ENCODE results near the gene KIAA1328. TPM values are rescaled to one million over a fixed set of nuclear protein-coding genes. Genes with fewer than 3 reads are reported as not detected.

Gene KIAA1328
- total and polyA plus RNA-seq, 4 donors: 2.8 to 48.1 (median 7.0) TPM

DNA sequence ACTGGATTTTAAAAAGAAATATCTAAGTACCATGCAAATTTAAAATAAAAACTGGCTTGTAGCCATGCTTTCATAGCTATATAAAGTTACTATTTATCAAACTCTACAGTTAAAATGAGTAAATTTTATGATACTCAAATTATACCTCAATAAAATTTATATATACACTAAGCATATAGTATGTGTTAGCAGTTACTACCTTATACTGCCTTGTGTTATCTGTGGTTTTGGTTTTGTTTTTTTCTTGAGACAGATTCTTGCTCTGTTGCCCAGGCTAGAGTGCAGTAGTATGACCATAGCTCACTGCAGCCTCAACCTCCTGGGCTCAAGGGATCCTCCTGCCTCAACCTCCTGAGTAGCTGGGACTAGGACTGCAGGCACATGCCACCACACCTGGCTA lies 342.1 kb downstream of the KIAA1328 start:
- H3K36me3 ChIP-seq (ENCODE audit: control insufficient read depth in 4 of 4, insufficient read depth in 4 of 4, low read length in 4 of 4): peaks cover 0 to 2% (median 0%) of the 10 kb centered on the region in 4 donors
- TF ChIP-seq, protein P1, sequence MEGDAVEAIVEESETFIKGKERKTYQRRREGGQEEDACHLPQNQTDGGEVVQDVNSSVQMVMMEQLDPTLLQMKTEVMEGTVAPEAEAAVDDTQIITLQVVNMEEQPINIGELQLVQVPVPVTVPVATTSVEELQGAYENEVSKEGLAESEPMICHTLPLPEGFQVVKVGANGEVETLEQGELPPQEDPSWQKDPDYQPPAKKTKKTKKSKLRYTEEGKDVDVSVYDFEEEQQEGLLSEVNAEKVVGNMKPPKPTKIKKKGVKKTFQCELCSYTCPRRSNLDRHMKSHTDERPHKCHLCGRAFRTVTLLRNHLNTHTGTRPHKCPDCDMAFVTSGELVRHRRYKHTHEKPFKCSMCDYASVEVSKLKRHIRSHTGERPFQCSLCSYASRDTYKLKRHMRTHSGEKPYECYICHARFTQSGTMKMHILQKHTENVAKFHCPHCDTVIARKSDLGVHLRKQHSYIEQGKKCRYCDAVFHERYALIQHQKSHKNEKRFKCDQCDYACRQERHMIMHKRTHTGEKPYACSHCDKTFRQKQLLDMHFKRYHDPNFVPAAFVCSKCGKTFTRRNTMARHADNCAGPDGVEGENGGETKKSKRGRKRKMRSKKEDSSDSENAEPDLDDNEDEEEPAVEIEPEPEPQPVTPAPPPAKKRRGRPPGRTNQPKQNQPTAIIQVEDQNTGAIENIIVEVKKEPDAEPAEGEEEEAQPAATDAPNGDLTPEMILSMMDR (IDR thresholded peaks at IDR 0.05; ENCODE audit: control extremely low read depth, extremely low read depth): no peak
- no peak overlapping the region for H3K9ac ChIP-seq (ENCODE audit: insufficient read depth in 1 of 2, low read length in 2 of 2)
- DNase-seq (no peak), ATAC-seq (ENCODE audit: insufficient read depth, low FRiP score) (no peak)
- no peaks in the 10 kb centered on the region for H3K27me3 ChIP-seq (ENCODE audit: control insufficient read depth in 3 of 3, insufficient read depth in 3 of 3, low read length in 2 of 3)
- no peaks in the 10 kb centered on the region for H3K4me1 ChIP-seq (ENCODE audit: control insufficient read depth in 5 of 5, insufficient read depth in 5 of 5, low read length in 5 of 5)
- H3K27ac ChIP-seq (ENCODE audit: low read depth in 1 of 2, low read length in 1 of 2): no peak overlapping the region
- H3K9me3 ChIP-seq (ENCODE audit: control insufficient read depth in 4 of 4, insufficient read depth in 3 of 4, low read length in 3 of 4): no peaks in the 10 kb centered on the region
- H3K4me3 ChIP-seq: no peak overlapping the region

DNA sequence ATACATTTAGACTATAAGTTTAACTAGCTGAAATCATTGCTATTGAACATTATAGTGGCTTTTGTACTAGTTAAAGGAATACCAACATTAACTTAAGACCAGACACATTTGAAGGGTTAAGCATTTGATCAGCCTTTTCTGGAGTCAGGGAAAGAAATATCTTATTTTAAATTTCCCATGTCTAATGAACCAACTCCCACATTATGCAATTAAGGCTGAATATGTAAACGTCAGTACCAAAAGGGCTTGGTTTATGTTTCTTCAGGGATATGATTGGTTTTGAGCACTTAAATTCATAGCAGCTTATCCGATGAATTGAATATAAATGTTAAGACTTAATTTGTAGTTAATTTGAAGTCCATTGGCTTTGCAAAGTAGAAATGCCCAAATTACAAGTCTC lies 344.5 kb downstream of the KIAA1328 start:
- ATAC-seq (ENCODE audit: insufficient read depth, low FRiP score) (no peak), DNase-seq (no peak)
- TF ChIP-seq, protein P1 (IDR thresholded peaks at IDR 0.05; ENCODE audit: control extremely low read depth, extremely low read depth): no peak
- Histone ChIP-seq H3K9ac (ENCODE audit: insufficient read depth in 1 of 2, low read length in 2 of 2) (no peak overlapping the region), H3K27me3 (ENCODE audit: control insufficient read depth in 3 of 3, insufficient read depth in 3 of 3, low read length in 2 of 3) (no peaks in the 10 kb centered on the region), H3K4me3 (no peak overlapping the region), H3K27ac (ENCODE audit: low read depth in 1 of 2, low read length in 1 of 2) (no peak overlapping the region), H3K9me3 (ENCODE audit: control insufficient read depth in 4 of 4, insufficient read depth in 3 of 4, low read length in 3 of 4) (no peaks in the 10 kb centered on the region), H3K36me3 (ENCODE audit: control insufficient read depth in 4 of 4, insufficient read depth in 4 of 4, low read length in 4 of 4) (peaks cover 0 to 2% (median 0%) of the 10 kb centered on the region in 4 donors), H3K4me1 (ENCODE audit: control insufficient read depth in 5 of 5, insufficient read depth in 5 of 5, low read length in 5 of 5) (no peaks in the 10 kb centered on the region)
- 94 to 95% methylated on average over 2 of the region's 2 CpGs for WGBS, 2 donors

DNA sequence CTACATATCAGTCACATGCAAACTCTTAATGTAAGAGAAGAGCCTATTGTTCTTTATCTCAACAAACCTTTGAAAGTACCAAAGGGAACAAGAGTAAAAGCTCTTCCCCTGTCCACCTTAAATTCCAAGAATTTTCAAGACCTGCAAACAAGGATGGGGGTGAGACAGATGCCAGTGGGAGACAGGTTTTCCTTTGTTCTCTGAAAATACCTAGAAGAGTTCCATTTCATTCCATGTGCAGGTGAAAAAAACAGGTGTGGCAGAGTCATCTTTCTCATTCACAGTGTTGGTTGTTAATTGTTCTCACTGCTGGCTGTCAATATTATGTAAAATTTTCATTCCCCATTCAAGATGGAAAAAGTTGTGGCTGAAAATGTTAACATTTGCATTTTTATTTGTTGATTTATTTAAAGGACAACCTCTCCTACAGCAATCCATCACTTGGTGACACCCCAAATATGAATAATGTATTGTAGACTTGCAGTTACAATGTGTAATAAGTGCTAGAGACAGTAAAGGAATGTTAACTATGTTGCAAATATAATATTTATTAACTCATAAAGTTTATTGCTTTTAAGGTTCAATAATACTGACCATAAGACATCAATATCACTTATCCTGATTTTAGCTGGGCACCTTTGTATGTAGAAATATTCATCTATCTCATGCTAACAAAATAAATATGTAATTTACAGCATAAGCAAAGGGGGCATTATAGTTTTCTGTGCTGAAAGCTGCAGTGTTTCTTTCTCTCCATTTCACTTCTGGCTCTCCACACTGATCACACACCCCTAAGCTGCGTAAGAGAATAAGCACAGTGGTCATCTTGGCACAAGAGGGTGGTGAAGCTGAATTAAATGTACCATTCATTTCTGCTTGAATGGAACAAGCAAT lies 347.0 kb downstream of the KIAA1328 start:
- H3K4me1 ChIP-seq (ENCODE audit: control insufficient read depth in 5 of 5, insufficient read depth in 5 of 5, low read length in 5 of 5): no peaks in the 10 kb centered on the region
- H3K9me3 ChIP-seq (ENCODE audit: control insufficient read depth in 4 of 4, insufficient read depth in 3 of 4, low read length in 3 of 4): no peaks in the 10 kb centered on the region
- H3K27me3 ChIP-seq (ENCODE audit: control insufficient read depth in 3 of 3, insufficient read depth in 3 of 3, low read length in 2 of 3): no peaks in the 10 kb centered on the region
- DNase-seq (no peak), ATAC-seq (ENCODE audit: insufficient read depth, low FRiP score) (no peak)
- no peak overlapping the region for H3K9ac ChIP-seq (ENCODE audit: insufficient read depth in 1 of 2, low read length in 2 of 2)
- H3K4me3 ChIP-seq: no peak overlapping the region
- peaks cover 0 to 2% (median 0%) of the 10 kb centered on the region in 4 donors for H3K36me3 ChIP-seq (ENCODE audit: control insufficient read depth in 4 of 4, insufficient read depth in 4 of 4, low read length in 4 of 4)
- no peak overlapping the region for H3K27ac ChIP-seq (ENCODE audit: low read depth in 1 of 2, low read length in 1 of 2)
- whole genome bisulfite sequencing, 2 donors: 76 to 84% methylated on average over 1 of the region's 1 CpG
- TF ChIP-seq, protein P1 (IDR thresholded peaks at IDR 0.05; ENCODE audit: control extremely low read depth, extremely low read depth): no peak
